CD4-positive, alpha-beta T cell treated with Interleukin-1 beta for 1 hour (primary cell): ENCODE data around the gene ISLR2.

Source experiments
- DNase-seq, 2 donors: peaks; one replicate each; pipeline ENCODE4 v3.0.0-alpha.2; 2020 to 2022

Gene ISLR2

DNA sequence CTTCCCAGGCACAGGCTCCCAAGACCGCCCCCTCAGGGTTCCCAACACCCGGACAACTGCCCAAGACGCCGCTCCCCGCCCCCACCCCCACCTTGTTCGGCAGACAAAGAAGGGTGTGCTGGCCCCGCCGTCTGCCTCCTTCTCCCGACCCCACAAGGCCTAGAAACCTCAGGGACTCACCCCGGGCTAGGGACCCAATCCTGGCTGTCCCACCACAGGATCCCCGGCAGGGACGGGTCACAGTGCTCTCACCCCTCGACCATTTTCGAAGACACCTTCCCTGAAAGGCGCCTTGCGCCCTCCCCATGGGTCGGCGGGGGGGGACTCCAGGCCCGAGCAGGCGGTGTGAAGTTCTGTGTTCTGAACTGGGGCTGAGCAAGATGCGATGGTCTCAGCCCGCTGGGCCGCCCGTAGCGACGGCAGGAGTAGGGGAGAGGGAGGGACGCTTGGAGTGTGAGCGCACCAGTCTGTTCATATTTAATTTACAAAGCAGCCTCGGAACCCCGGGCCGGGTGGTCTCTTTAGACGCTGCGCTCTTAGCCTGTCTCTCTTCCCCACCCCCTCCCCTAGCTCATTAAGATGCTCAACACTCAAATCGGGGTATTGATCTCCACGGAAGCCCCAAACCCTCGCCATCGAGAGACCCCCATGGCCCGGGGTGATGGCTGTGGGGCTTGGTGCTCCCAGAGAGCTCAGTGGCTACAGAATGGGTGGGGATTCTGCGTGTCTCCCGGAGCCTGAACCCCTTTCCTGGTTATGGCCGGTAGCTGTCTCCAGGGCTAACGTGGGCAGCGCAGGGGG, 1.4 kb upstream of the ISLR2 start:
- DNase-seq: no peak

DNA sequence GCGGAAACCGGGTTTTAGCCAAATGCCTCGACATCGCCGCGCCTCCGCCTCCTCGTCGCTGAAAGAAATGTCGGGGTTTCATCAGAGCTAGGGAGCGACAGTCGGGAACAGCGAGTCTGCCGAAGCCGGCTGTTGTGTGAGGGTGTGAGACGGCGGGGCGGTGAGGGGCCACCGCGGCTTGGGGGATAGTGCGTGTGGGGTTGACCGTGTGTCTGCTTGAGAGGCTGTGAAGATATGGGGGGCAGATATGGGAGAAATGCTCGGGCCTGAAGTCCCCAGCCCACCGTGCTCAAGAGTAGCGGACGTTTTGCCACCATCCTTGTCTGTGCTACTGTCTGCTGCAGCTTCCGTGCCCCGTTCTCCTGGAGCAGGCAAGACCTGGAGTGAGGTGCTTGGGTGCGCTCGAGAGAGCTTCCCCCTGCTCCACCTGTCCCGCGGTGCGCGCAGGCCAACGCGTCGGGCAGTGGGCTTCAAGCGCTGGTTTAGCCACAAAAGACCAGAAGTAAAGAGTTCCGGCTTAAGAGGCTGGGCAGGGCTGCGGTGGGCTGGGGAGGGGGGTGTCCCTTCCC, 716 bp upstream of the ISLR2 start:
- DNase-seq: no peak

DNA sequence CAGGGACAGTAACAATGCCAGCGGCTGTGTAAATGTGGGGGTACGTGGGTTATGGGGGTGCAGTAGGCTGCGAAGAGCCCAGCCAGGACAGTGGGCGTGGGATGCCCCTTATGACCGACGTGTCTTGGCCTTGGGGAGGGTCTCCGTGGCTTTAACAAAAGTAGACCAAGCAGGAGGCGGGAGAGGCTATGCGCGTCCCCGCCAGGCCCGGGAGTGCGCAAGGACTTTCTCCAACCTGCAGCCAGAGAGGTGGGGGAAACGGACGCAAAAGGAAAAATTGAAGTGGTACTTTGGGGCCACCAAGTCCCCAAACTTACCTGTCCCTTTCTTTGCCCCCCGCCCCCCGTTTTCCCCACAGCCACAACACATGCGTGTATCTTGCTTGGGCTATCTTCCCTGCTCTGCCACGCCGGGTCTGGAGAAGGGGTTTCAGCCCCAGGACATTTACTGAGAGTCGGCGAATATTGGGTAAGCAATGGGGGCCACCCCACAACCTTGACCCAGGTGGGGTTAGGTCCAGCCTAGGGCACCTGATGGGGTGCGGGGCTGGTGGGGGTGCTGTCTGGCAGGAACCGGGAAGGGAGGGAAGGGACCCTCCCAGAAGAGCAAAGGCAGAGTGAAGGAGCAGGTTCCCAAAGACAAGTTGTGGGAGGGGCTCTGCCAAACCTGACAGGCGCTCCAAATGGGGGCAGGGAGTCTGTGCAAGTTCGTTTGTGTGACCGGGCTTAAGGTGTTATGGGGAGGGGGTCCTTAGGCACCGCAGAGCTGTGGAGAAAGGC, 652 bp downstream of the ISLR2 start:
- DNase-seq: no peak

DNA sequence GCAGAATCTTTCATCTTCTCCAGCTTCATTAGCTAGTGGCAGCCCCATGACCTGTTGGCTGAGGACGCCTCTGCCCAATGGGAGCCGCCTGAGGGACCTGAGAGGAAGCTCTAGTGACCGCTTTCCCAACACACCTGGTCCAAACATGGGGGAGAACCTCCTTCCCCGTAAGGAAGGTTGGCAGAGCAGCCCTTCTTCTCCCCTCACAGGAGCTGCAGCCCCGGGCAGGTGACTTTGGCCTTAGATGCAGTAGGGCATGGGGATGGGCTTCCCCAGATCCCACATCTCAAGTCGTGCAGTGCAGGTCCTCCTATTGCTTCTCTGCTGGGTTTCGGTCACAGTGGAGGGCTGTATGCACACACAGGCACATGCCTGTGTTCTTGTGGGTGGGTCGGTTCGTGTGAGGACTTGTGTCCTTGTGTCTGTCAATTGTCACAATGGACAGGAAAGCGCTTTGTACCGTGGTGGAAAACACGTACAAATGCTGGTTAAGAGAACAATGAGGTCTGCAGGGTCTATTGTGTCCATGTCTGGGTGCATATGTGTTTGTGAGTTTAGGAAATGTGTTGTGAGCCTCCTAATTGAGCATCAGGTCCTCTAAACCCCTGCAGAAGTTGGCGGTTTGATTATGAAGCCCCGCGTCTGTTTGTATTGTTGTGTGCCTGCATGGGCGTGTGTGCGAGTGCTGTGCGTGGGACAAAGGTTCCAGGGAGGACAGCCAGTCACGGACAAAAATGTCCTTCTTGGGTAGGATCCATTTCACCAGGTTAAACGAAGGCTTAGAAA, 1.4 kb downstream of the ISLR2 start:
- no peak for DNase-seq

DNA sequence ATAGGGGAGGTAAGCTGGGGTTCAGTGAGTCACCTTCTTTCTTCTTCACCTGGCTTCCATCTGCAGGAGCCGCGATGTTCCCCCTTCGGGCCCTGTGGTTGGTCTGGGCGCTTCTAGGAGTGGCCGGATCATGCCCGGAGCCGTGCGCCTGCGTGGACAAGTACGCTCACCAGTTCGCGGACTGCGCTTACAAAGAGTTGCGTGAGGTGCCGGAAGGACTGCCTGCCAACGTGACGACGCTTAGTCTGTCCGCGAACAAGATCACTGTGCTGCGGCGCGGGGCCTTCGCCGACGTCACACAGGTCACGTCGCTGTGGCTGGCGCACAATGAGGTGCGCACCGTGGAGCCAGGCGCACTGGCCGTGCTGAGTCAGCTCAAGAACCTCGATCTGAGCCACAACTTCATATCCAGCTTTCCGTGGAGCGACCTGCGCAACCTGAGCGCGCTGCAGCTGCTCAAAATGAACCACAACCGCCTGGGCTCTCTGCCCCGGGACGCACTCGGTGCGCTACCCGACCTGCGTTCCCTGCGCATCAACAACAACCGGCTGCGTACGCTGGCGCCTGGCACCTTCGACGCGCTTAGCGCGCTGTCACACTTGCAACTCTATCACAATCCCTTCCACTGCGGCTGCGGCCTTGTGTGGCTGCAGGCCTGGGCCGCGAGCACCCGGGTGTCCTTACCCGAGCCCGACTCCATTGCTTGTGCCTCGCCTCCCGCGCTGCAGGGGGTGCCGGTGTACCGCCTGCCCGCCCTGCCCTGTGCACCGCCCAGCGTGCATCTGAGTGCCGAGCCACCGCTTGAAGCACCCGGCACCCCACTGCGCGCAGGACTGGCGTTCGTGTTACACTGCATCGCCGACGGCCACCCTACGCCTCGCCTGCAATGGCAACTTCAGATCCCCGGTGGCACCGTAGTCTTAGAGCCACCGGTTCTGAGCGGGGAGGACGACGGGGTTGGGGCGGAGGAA, 2.6 kb downstream of the ISLR2 start:
- DNase-seq: no peak

DNA sequence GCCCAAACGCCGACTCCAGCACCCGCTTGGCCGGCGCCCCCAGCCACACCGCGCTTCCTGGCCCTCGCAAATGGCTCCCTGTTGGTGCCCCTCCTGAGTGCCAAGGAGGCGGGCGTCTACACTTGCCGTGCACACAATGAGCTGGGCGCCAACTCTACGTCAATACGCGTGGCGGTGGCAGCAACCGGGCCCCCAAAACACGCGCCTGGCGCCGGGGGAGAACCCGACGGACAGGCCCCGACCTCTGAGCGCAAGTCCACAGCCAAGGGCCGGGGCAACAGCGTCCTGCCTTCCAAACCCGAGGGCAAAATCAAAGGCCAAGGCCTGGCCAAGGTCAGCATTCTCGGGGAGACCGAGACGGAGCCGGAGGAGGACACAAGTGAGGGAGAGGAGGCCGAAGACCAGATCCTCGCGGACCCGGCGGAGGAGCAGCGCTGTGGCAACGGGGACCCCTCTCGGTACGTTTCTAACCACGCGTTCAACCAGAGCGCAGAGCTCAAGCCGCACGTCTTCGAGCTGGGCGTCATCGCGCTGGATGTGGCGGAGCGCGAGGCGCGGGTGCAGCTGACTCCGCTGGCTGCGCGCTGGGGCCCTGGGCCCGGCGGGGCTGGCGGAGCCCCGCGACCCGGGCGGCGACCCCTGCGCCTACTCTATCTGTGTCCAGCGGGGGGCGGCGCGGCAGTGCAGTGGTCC, 3.5 kb downstream of the ISLR2 start:
- no peak for DNase-seq

DNA sequence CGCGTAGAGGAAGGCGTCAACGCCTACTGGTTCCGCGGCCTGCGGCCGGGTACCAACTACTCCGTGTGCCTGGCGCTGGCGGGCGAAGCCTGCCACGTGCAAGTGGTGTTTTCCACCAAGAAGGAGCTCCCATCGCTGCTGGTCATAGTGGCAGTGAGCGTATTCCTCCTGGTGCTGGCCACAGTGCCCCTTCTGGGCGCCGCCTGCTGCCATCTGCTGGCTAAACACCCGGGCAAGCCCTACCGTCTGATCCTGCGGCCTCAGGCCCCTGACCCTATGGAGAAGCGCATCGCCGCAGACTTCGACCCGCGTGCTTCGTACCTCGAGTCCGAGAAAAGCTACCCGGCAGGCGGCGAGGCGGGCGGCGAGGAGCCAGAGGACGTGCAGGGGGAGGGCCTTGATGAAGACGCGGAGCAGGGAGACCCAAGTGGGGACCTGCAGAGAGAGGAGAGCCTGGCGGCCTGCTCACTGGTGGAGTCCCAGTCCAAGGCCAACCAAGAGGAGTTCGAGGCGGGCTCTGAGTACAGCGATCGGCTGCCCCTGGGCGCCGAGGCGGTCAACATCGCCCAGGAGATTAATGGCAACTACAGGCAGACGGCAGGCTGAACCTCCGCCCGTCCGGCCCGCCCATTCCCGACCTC, 4.1 kb downstream of the ISLR2 start:
- DNase-seq: no peak

DNA sequence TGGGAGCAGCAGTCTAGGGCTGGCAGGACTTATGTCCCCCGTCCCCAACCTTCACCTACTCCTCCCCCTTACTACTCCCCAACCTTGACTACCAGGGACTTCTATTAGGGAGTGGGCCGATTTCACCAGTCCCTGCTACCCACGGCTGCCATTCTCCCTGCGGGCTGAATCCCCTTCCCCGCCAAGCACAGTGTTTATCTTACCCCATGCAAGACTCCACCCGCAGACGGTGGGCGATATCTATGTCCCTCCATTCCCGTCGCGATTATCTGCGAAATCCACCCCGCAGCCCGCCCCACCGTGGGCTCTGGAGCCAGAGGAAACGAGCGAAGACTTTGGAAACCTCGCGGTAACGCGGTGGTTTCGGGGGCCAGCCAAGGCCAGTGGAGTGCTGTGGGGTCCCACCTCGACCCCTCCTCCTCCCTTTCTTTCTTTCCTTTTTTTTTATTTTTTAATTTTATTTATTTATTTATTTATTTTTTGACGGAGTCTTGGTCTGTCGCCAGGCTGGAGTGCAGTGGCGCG, 4.7 kb downstream of the ISLR2 start:
- no peak for DNase-seq

DNA sequence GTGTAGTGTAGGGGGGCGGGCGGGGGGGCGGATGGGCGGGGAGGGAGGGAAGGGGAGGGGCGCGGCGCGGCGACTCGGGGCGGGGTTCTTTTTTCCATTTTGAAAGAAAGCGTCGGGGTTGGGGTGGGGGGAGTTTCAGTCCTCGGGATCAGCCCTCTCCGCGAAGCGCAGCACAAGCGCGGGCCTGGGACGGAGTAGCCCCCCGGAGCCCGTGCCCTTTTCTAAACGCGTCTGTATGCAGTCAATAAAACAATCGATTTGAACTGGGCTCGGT, 6.1 kb downstream of the ISLR2 start:
- no peak for DNase-seq

DNA sequence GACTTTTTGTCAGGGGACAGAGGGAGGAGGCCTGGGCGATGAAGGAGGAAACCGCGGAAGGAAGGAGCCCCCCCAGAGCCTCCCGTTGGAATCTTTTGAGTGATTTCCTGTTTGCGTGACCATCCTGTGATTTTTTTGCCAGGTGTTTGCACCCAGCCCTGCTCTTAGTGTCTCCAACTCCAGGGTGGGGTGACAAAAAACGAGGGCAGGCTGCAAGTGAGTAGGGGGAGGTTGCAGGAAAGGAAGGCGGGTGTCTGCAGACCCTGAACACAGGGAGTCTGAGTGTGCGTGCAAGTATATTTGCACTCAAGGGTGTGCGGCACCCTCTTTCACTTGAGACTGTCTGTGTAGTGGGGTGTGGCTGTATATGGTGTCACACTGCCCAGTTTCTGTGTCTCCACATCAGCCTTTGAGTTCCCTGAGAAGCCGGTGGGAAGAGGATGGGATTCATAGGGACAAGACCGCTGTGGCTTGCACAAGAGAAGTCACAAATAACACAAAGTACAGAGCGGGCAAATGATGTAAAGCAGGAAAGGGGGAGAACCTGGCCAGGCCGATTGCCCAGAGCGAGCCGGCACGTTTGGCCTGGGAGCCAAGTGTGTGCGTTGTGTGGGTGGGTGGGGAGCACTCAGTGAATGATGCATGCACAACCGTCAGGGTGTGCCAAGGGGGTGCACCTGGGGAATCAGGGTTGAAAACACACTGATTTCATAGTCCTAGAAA, 6.6 kb downstream of the ISLR2 start:
- no peak for DNase-seq

DNA sequence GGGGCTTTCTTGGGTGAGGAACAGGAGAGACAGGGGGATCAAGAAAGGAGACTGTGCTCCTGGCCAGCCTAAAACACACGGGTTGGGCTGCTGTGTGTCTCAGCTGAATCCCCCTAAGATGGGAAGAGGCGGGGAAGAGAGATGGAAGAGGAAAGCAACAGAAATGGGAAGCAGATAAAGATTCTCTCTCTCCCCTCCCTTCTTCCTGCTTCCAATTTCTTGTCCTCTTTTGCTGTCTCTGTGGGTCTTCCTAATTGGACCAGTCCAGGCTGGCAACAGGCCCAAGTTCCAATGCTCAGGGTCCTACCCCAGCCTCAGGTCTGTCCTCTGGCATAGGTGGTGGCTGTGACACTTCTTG, 7.1 kb downstream of the ISLR2 start:
- DNase-seq: no peak

DNA sequence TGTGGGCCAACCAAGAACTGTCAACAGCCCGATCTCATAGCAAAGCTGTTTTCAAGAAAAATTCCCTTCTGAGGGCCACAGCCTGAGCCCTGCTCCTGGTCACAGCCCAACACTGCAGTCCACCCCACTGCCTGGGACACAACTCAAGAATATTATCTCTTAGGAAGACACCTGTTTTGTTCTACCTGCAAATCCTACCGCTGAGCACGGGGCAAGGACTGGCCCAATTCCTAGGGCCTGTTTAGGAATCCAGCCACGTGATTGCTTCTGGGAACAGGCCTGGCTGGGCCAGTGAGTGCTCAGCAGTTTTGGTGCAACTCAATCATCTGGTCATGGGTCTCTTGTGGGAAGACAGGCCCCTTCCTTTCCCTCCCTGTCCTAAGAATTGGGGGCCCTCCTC, 8.3 kb downstream of the ISLR2 start:
- DNase-seq: no peak

DNA sequence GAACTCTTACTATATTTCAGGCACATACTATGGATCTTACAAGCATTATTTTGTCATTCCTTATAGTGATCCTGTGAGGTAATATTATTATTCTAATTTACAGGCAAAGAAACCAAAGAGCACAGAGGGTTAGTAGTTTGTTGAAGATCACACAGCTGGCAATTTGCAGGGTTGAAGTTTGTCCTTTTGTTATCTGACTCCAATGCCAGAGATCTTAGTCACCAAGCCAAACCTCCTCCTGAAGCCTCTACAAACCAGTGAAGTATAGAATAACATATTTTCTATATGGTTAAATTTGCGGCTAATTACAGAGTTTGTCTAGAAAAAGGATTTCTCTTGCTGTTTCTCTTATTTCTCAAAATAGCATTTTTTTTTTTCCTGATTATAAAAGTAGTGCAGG, 11.2 kb downstream of the ISLR2 start:
- DNase-seq: no peak

DNA sequence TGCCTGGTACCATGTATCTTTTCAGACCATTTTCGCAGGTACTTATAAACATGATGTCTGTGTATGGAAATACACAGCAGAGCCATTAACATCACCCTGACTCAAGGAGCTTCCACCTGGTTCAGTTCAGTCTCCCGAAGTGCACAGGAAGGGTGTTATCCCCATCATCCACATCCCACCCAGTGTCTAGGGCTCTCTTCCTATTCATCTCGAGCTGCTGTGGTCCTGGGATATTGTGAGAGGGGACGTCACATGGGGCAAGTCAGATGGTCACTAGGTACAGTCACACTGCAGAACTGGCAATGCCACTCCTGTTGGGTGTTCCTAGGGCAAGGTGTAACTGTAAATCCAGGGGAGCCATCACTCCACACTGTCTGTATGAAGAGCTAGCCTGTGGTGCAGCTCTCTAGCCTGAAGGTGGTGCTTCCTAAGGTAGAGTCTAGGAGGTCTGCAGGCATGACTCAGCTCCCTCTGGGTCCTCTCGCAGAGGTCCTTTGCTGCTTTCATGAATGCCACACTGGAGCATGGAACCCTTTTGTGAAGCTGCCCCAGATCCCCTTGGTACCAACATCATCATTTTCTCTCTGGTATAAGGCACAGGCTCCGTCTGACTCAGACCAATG, 13.9 kb downstream of the ISLR2 start:
- no peak for DNase-seq

DNA sequence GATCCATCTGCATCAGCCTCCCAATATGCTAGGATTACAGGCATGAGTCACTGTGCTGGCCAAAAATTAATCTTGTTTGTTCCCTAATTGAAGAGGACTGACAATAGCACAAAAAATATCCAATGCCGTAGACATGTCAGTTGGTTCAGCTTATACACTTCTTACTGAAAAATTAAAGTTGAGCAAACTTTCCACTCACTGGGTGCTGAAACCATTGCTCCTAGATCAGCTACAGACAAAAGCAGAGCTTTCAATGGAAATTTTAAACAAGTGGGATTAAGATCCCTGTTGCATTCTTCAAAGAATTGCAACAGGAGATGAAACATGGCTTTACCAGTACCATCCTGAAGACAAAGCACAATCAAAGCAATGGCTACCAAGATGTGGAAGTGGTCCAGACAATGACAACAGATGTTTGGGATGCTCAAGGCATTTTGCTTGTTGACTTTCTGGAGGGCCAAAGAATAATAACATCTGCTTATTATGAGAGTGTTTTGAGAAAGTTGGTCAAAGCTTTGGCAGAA, 16.0 kb downstream of the ISLR2 start:
- no peak for DNase-seq

DNA sequence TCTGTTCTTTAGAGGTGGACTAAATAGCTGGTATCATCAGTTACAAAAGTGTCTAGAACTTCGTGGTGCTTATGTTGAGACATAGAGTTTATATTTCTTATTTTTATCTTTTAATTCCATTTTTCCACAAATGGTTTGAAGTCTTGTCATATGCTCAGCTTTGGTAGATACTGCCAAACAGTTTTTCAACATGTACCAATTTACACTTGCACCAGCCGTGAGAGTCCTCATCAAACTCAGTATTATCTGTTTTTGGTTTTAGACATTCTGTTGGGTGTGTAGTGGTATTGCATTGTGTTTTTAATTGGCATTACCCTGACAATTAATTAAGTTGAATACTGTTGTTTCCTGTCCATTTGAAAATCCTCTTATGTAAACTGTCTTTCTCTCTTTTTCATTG, 16.7 kb downstream of the ISLR2 start:
- DNase-seq: no peak

DNA sequence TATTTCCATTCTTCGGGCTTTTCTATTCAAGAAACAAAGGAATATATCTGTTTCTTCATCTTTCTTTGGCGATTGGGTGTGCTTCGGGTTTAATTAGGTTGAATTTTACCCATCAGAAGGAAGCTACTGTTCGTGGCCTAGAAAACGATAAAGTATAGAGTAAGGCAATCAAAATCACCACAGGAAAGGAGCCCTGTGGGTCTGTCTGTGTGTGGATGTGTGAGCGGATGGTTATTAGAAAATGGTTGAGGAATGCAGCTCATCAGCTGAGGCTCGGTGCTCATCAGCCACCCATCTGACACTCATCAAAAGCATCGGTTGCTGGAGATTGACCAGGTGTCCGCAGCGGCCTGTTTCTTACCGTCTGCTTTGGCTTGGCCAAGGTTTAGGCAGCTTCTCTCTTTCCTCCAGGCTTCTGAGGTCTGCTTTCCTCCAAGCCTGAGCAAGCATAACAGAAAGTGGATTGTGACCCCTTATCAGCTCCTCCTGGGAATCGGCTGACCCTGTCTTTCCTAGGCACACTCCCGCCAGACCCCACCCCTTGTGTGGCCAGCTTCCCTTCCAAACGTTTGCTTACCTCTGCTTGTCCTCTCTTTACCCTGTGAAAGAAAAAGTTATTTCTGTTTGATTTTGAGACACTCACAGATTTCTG, 25.5 kb downstream of the ISLR2 start:
- no peak for DNase-seq

DNA sequence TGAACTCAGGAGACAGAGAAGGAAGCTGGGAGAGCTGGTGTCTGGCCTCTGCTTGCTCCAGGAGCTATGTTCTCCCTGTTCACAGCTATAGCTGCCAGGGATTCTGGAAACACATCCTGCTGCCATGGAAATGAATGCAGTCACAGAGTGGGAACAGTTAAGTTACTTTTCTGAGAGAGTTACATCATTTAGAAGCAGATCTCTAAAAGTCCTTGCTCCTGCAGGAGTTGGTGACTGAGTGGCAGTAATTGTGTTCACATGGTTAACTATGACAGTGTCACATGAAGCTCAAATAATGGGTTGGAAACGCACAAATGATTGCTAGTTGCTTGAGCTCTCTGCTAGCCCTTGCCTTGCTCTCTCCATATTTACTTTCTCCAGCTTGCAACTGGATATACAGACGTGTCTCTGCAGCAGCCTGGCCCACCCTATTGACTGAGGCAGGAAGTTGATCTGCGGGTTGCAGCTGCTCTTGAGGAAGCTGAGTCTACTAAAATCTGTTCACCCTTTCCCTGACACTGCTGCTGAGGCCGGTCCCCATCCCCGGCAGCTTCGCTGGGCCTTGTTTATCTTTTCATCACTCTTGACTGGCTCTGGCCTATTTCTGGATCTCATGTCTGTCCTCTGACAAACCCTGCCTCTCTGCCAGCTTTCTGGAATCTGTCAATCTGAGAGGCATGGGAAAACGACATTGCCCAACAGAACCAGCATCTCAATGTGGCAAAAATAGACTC, 26.5 kb downstream of the ISLR2 start:
- DNase-seq: no peak
